ENCODE results near the gene COQ8B.

COQ8B gene

DNA sequence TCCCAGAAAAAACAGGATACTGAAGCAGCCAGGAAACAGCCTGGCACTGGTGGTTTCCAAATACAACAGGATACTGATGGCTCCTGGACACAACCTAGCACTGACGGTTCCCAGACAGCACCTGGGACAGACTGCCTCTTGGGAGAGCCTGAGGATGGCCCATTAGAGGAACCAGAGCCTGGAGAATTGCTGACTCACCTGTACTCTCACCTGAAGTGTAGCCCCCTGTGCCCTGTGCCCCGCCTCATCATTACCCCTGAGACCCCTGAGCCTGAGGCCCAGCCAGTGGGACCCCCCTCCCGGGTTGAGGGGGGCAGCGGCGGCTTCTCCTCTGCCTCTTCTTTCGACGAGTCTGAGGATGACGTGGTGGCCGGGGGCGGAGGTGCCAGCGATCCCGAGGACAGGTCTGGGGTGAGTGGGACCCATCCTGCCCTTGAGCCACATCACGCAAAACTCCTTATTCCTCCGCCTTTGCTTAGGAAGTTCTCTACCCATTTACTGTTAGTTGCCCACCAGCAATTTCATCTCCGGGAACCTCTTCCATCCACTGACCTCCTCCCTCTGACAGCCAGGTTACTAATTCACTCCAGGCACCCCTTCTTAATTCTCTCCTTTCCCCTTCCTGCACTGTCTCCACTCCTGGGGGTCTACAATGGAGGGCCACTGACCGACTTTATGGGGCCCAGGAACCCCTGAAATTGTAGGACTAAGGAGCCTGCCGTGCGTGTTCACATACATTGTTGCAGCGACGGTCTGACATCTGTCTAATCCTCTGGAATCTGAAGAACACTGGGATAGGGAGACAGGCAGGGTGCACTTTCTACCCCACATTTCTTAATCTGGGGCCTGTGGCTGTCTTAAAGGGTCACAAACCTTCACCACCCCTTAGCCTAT, 1.4 kb upstream of the COQ8B start:
- DNase-seq (ENCODE audit: low read depth in 2 of 2): no peak

DNA sequence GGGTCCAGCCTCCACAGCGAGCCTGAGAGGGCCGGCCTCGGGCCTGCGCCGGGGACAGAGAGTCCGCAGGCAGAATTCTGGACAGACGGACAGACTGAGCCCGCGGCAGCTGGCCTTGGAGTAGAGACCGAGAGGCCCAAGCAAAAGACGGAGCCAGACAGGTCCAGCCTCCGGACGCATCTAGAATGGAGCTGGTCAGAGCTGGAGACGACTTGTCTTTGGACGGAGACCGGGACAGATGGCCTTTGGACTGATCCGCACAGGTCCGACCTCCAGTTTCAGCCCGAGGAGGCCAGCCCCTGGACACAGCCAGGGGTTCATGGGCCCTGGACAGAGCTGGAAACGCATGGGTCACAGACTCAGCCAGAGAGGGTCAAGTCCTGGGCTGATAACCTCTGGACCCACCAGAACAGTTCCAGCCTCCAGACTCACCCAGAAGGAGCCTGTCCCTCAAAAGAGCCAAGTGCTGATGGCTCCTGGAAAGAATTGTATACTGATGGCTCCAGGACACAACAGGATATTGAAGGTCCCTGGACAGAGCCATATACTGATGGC, 716 bp upstream of the COQ8B start:
- DNase-seq (ENCODE audit: low read depth in 2 of 2): no peak

DNA sequence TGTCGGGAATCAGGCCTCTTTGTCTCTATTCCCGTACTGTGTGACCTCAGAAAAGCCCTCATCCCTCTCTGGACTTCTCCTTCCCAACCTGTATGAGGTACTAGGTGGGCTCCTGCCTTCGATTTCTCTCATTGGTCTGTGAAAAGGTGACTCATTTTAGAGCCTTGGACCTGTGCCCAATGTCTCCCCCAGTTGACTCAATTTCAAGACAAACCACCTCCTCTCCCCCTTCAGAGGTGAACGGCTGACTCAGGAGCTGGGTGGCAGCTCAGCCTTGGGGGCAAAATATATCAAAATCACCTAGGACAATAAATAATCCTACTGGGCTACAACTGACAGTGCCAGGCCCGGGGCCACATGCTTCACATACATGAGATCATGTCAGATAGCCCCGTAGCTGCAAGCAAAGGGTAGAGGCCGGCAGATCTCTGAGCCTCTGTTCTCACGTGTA, 630 bp downstream of the COQ8B start:
- peak; percentile 40 to 61 for DNase-seq (ENCODE audit: low read depth in 2 of 2)

DNA sequence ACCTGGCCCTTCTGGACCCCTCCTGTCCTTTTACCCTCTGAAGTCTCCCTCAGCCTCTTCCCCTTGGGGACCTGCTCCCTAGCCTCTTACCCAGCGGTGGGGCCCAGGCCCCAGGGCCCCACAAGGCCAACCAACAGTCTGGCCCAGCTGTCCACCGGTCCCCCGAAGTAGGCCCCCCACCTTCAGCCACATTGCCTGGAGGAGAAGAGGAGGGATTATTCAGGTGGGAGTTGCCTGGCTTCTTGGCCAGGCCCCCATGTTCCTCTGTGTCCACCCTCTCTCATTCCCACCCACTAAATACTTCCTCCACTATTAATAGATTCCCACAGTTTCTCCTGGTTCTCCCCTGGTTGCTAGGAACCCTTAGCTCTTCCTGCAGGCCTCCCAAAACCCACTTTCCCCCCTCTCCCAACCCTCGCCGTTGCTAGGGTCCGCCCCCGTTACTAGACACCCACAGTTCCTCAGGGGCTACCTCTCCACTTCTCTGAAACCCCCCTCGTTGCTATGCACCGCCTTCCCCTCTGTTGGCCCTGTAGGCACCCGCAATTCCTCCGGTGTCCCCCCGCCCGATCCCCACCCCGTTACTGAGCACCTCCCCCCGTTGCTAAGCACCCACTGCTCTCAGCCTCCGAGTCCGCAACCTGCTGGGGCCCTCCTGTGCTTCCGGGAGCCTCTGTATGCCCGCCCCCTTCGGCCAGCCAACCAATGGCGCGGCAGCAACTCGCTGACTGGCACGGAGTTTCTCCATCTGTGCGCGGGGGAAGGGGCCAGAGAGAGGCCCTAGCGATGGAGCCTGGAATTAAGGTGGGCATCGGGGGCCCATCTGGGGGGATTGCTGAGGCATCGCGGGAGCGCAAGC, 2.0 kb downstream of the COQ8B start:
- DNase-seq (ENCODE audit: low read depth in 2 of 2): peak; percentile 88 to 90

DNA sequence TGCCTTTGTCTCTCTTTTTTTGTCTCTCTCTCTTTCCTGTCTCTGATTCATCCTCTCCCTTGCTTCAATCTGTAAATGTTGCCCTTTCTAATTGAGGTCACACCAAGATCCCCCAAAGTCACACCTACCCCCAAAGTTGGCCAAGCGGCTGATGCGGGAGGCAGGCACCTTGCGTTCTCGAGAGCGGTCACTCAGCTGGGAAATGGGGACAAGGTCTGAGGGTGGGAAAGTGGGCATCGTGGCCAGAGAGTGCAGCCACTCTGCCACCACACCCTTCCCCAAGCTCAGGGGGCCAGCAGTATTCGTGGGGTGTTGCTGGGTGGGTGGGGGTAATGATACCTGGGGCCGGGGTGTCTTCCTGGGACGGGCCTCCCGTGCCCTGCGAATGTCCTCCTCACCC, 2.7 kb downstream of the COQ8B start:
- no peak for DNase-seq (ENCODE audit: low read depth in 2 of 2)

DNA sequence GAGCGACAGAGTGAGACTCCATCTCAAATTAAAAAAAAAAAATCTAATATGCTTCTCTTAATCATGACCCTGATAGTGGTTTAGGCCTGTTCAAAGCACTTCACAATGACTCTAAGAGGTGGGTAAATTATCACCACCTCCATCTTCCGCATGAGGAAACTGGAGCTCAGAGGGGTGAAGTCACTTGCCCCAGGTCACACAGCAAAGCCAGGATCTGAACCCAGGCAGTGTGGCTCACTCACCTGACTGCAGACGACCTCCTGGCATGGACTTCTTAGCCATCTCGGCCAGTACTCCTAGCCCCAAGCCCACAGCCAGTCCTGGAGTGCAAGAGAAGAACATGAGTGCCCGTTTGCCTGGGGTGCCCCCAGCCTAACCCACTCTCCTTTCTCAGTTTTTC, 6.9 kb downstream of the COQ8B start:
- DNase-seq (ENCODE audit: low read depth in 2 of 2): no peak

DNA sequence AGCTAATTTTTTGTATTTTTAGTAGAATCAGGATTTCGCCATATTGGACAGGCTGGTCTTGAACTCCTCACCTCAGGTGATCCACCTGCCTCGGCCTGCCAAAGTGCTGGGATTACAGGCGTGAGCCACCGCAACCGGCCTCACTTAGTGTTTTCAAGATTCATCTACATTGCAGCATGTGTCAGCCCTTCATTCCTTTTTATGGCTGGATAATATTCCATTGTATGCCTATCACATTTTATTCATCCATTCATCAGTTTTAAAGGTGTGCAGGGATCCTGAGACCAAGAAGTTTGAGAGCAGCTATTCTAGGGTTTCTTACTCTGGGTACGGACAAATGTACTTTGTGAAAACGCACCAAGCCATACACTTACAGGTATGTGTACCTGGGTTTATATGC, 9.1 kb downstream of the COQ8B start:
- DNase-seq (ENCODE audit: low read depth in 2 of 2): no peak

DNA sequence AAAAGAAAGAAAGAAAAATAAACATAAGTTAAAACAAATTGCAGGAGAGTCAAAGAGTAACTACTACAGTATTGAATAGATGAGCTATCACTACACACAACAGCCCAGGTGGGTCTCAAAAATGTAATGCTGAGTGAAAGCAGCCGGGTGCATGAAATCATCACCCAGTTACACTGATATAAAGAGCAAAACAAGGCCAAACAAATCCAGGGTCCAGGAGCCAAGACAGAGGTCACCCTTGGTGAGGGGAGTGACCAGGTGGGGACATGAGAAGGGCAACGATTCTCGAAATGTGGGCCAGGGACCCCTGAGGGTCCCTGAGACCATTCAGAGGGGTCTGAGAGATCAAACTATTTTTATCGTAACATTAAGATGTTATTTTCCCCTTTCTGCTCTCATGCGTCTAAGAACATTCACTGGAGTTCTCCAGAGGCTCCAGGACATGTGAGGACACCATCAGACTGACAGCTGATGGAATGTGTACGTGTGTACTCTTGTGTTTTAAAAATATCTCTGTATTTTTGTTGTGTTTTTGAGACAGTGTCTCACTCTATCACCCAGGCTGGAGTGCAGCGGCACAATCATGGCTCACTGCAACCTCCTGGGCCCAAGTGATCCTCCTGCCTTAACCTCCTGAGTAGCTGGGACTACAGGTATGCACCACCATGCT, 10.6 kb downstream of the COQ8B start:
- DNase-seq (ENCODE audit: low read depth in 2 of 2): no peak

DNA sequence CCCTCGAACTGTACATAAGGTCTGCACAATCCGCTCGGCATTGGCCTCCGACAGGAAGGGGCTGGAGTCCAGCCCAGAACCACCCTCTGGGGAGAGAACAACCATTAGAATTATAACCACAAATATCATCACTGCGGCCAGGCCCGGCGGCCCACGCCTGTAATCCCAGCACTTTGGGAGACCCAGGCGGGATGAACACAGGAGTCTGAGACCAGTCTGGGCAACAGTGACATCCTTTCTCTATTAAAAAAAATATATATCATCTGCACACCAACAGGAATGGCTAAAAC, 11.4 kb downstream of the COQ8B start:
- no peak for DNase-seq (ENCODE audit: low read depth in 2 of 2)

DNA sequence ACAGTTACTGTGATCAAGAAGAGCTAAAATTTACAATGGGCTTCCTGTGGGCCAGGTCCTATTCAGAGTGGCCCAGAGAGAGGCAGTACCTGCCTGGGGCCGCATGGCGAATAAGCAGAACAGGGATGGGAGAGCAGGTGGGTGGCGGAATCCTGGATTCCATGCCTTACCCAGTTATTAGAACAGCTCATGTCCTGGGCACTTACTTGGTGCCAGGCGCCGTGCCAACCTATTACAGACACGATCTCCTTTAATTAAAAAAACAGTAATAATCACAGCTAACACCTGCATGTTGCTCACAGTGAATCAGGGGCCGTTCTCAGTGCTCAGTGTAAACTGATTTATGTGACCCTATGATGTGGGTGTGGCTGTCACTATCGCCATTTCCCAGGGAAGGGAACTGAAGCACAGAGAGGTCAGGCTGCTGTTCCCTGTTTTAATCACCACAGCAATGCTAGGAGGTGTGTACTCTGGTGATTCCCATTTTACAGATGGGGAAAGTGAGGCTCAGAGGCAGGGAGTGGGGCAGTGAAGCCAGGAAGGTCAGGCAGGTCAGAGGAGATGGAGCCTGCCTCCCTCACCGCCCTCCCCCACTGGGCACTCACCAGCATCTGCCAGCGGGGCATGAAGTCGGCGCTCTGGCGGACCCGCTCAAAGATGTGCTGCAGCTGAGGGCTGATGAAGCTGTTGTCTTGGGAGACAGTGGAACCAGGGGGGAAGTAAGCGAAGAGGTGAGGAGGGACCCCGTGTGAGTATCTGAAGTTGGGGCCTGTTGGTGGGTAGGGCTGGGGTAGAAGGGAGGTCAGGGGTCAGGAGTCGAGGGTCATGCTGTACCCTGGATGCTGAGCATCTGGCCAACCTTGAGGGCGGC, 12.0 kb downstream of the COQ8B start:
- DNase-seq (ENCODE audit: low read depth in 2 of 2): no peak

DNA sequence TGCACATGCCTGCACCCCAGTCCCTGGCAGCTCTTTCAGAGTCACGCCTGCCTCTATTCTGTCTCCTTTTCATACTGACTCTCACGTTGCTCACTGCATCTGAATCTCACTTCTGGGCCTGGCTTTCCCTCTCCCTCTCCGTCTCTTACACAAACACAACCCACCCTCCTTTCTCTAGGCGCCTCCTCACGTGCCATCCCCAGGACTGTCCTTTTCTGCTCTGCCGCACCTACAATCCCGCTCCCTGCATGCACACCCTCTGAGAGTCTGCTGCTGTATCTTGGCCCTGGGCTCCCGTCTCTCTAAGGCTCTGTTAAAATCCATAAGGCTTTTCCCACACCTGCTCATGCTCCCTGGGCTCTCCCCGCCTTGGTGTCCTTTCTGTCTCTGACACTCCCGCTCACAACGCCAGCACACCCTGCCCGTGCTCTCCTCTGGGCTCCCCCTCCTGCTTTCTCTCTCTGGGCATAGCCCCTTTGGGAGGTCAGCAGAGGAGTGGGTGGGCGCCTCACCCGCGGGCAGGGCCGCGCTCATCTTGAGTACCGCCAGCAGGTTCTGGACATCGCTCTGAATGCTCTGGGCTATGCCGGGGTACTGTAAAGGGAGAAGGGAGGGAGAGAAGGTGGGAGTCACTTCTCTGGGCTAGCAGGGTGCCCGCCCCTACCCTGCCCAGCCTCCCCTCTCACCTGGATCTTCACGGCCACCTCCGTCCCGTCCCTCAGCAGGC, 13.5 kb downstream of the COQ8B start:
- DNase-seq (ENCODE audit: low read depth in 2 of 2): no peak

DNA sequence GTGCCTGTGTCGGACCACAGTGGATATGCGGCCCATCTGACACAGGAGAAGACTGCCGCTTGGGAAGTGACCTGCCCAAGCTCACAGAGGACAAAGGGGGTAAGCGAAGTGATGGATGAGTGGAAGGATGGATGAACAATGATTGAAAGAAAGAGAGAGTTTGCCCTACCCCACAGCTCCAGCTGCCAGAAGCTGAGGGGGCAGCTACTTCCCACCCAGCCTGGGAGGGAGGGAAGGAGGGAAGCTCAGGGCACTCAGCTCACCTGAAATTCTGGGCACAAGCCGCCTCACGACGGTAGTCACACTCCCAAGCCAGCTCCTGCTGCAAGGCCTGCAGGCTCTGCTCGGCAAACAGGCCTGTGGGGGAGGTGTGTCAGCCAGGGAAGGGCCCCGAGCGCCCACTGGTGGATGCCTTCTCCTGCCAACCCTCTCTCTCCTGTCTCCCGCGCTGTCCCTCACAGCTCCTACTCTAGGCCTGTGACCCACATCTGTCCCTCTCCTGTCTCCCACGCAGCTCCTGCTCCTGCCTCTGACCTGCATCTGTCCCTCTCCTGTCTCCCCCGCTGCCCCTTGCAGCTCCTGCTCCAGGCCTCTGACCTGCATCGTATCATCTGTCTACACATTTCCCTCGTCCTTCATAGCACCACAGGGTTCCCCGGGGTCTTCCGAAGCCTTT, 14.2 kb downstream of the COQ8B start:
- no peak for DNase-seq (ENCODE audit: low read depth in 2 of 2)

DNA sequence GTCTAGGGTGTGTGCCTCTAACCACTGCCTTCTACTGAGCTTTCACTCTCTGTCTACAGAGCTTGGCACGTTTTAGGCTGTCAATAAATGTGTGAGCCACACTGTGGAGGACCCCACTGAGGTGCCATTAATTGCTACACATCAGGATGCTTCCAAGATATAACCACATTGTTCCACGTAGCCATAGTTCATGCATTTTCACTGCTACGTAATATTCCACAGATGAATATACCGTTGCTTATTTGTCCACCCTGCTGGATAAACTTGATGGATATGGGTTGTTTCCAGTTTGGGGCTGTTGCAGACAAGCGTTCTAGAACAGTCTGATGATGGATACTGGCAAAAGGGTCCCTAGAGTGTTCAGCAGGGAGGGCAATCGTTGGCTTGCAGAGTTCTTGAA, 14.9 kb downstream of the COQ8B start:
- DNase-seq (ENCODE audit: low read depth in 2 of 2): no peak

DNA sequence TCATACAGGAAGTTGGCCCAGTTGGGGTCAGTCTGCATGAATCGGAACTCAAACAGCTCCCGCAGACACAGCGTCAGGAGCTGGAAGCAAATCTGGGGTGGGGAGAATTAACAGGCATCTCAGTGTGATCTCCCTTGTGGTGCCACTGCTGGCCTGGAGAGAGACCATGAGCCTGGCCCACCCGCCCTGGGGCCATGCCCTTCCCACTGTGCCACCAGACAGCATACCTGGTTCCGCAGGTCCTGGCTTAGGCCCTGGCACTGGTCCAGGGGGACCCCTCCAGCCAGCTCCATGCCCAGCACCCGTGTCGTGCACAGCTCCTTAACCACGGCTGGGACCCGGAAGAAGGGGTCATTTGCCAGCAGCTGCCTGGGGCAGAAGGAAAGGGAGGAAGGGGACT, 16.6 kb downstream of the COQ8B start:
- DNase-seq (ENCODE audit: low read depth in 2 of 2): no peak

DNA sequence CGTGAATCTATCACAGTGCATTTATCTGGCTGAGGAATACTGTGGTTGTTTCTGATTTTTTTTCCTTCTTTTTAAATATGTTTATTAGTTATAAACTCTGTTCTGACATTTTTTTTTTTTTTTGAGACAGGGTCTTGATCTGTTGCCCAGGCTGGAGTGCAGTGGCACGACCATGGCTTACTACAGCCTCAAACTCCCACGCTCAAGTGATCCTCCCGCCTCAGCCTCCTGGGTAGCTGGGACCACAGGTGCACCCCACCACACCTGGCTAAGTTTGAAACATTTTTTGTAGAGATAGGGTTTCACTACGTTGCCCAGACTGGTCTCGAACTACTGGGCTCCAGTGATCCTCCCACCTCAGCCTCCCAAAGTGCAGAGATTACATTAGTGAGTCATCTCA, 19.7 kb downstream of the COQ8B start:
- no peak for DNase-seq (ENCODE audit: low read depth in 2 of 2)

DNA sequence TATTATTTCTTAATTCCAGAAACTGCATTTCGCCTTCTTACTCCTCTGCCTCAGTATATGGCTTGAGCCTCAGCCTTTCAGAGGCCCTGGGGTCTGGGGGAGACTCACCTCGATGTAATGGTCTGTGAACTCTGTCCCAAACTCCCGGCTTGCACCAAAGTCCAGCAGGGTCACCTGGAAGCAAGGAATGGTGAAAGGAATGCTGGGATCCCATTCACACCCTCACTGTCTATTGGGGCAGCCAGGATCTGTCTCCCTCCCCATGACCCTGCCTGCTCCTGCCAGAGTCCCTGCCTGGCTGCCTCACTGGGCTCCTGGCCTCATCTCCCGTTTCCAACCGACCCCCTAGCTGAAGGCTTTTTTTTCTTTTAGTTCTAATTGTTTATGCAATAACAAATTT, 20.8 kb downstream of the COQ8B start:
- no peak for DNase-seq (ENCODE audit: low read depth in 2 of 2)

DNA sequence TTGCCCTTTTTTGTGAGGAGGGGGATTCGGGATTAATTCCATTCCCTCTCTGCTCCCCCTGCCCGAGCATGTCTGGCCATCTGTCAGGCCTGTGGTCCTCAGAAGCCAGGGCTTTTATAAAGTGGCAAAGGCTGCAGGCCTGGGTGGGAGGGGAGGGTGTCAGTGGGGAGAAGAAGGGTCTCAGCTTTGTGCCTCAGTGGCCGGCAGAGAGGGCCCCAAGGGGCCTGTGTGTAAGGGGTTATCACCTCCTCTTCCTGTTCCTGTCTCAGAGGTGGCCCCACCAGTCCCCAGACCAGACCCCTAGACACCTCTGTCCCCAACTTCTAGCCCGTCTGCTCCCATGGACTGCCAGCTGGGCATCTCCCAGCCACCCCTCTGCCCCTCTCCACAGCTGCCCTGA, 22.8 kb downstream of the COQ8B start:
- DNase-seq (ENCODE audit: low read depth in 2 of 2): no peak

DNA sequence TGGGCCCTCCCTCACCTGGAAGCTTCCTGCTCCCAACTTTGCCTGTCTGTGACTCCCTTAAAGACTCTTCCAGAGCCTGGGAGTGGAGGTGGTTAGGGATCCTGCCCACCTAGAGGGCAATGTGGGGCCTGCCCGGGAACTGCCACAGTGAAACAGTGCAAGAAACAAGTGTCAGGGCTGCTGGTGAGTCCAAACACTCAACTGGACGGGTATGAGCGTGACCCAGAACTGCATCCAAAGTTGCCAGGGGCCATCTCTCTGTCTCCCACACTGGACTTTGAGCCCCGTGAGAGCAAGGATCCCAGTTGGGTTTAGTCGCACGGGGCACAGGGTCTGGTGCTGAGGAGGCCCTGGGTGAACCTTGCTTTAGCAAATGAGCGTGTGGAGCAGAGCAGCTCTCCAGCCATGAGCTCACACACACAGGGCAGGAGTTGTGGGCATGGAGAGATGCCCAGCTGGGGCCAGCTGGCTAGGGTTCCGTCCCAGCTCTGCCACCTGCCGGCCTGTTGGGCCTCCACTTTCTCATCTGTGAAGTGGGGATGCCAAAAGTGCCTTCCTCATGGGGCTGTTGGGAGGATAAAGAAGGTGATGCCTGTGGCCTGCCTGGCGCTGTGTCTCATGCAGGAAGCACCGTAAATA, 23.4 kb downstream of the COQ8B start:
- DNase-seq (ENCODE audit: low read depth in 2 of 2): no peak

DNA sequence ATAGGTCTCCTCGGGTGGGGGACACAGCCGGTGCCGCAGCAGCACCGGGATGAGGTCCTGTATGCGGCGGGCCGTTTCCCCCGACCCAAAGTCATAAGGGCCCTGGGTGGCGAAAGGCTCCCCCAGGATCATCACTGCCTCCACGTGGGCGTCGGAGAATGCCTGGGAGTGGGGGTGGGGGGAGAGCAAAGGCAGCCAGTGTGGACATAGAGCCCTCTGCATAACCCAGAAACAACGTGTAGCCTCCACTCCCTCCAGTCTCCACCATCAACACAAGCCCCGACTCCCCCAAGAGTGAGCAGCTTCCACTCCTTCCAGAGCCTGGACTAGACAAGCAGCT, 24.5 kb downstream of the COQ8B start:
- DNase-seq (ENCODE audit: low read depth in 2 of 2): no peak

All from stimulated activated CD8-positive, alpha-beta memory T cell treated with anti-CD3 and anti-CD28 coated beads, Interleukin-2, amount 100 ng/mL, for 48 hours (primary cell).